GM19238 (cell line): ENCODE data around the gene FAM227A.

Experiments used
- DNase-seq: peaks from one replicate; pipeline ENCODE4 v3.0.0; 2011; ENCODE audit warnings: low spot score; ENCODE audit not compliant: insufficient read length

FAM227A gene

DNA sequence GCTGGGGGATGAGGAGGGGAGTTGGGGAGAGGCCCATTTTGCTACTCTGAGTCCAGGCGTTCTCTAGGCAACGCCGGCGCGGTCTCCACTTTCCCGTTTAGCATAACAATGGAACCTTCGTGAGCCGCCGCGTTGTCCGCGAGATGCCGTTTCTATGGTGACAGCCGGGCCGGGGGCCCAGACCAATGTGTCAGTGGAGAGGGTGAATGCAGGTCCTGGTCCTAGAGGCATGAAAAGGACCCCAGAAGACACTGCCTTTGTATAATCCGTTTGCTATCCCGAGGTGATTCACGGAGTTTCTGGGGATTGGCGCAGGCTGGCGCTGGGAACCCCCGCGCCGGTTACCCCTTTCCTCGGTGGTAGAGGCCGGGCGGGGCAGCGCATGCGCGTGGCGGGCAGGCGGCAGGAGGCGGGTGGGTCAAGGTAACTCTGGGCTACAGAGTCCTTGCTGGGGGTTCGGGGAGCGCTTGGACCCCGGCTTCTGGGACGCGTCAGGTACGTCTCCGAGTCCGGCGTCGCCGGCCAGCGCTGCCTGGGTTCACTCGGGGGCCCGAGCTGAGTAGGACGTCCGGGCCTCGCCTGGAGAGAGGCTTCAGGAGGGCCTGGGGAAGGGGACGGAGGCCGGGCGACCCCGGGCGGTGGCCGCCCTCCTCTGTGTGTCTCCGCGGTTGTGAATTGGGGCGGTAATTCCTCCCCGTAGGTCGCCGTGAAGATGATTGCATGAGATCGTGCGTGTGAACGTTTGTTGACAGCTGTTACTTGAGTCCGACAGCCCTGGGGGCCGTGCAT lies at the start of gene FAM227A, which contains the start of gene CBY1:
FAM227A (minus strand) TSS at position 137 of the 789 bp plus-strand sequence. CDS start 6,224 bp downstream, outside the sequence.
CBY1 (plus strand) TSS at position 383 of the 789 bp plus-strand sequence. CDS start 11,417 bp downstream, outside the sequence.
- peak; percentile 96 for DNase-seq

DNA sequence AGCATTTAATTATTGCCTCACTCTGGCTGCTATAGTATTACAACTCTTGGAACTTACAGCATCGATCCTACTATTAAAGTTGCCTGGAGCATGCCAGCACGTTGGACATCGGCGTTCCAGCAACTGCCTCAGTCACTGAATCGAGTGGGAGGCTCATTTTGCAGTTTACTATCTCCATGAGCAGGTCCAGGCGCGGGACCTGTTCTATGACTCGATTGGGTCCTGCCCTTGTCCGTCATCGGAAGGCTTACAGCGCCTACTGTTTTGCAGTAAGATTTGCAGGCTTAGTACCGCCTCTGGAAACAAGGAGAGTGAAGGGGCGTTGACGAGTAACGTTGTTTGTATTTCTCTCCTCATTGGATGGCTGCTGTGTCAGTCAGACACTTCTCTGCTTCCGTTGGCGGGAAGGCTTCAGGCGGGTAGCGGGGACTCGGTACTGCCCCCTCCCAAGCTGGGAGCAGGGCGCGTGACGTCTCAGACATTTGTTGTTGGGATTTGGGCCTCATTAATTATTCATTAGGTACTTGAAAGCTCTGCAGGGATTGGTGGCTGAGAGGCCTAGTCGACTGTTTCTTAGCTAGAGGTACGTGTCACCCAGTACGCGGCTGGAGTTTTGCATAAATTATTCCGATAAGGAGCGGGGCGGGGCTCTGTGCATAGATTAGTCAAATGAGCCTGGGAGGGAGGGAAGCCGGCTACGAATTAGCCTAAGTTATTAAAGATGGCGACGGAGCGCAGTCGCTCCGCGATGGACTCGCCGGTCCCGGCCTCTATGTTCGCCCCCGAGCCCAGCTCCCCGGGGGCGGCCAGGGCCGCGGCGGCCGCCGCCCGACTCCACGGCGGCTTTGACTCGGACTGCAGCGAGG lies 49.3 kb upstream of the FAM227A start, which contains the start of gene GTPBP1:
GTPBP1 (plus strand) TSS at position 710 of the 866 bp plus-strand sequence; CDS start at position 722, 12 bp downstream.
- DNase-seq = peak; percentile 91

DNA sequence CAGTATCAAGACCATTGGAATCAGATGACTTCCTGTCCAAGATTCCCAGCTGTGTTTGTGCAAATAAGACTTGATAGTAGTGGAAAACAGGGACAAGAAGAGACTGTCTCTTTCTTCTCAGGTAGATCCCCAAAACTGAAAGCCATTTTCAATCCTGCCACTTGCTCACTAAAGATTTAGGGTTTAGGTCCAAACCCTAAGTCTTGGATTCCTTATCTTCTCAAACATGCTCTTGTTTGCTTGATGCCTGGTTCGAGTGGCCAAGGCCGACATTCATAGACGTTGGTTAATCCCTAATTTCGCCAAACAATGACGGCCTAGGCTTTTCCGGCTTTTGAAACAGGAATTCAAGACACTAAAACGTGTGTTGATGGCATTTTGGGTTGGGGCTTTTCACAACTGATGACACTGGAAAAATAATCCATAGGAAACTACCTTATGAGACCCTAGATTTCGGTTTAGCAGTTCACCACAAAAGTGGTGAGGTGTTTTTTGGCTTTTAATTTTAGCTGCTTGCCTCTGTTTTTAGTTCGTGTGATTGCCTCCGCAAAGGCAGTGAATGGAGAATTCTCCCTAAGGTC lies 48.6 kb upstream of the FAM227A start:
- no peak for DNase-seq

DNA sequence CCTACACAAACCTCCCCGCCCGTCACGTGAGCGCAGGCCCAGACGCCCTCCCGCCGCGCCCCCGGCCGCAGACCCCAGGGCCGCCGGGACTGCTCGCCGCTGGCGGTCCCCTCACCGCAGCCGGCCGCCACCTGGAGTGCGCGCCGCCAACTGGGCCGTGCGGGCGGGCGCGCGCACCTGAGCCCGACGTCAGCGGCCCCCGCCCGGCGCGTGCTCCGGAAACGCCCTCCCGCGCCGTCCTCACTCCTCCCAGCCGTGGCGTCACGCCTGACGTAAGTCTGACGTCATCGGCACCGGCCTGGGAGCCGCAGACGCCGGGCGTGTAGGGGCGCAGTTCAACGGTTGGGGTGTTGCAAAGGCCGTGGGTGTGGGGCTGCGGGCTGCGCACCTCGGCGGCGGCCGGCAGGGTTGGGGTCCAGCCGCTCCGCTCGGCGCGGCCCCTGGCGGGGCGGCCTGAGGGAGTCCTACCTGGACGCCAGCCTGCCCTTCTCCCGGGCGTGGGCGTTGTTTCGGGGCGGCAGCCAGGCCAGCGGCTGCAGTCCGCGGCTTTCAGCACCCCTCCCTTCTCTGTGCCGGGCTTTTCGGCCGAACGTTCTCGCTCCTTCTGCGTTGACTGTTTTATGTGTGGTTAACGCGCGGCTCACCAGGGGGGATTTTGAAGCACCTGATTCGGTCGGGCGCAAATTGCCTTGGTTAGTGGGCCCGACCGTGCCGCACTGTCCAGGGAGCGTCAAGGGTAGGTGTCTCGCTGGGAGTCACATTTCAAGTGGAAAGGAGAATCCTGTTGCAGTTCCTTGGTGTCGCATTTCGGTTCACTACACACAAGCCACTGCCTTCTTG lies 44.8 kb upstream of the FAM227A start, which contains the start of gene JOSD1:
JOSD1 (minus strand) TSS at position 155 of the 840 bp plus-strand sequence. CDS start 956 bp downstream, outside the sequence.
- DNase-seq = peak; percentile 87

DNA sequence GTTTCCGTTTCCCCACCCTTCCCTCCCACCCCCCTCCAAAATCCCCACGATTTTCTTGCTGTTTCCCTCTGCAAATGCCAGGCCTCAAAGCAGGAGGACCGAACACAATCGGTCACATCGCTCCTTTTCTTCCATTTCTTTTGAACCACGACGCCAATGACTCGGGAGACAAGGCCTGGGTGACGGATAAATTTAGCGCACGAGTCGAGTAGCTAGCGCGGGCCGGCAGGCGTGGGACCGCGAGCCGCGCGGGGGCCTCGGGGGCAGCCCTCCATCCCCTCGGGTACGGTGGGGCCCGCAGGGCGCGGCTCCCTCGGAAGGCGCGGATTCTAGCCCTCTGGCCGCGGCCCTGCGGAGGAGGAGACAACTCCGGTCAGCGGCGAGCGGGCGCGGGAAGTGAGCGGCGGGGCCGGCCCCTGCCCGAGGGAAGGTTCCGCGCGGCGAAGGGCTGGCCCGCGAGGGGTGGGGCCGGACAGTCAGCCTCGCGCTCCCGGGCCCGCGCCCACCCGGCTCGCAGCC lies 44.1 kb upstream of the FAM227A start:
- peak; percentile 44 for DNase-seq

DNA sequence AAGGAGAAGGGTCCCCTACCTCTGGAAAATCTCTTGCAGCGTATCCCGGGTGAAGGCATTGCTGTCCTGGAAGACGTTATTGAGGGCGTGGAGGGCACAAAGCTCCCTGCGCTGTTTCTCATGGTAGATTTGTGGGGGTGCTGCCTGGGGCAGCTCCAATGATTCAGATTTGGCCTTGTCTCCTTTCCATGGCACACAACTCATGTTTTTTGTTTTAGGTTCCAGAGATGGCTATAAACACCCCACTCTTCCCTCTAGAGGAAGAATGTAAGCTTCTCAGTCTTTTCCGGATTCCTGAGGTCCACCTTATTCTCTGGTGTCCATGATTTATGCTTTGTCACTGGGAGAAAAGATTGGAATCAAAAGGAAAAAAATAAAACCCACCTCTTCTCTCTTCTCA lies 43.6 kb upstream of the FAM227A start:
- no peak for DNase-seq

DNA sequence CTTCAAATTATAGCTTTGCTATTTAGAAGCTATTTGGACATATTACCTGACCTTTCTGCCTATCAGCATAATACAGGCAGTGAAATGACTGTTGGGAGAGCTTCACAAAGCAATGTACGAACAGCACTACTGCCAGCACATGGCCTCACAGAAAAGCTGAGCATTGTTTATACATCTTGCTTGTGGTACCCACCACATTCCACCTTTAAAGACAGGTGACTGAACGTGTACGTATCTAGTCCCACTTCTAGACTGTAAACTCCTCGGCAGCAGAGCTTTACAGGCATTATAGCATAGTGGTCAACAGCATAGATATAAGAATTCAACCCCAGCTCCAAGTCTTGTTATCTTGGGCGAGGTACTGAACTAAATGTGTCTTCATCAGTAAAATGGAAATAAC lies 43.0 kb upstream of the FAM227A start:
- DNase-seq = no peak

DNA sequence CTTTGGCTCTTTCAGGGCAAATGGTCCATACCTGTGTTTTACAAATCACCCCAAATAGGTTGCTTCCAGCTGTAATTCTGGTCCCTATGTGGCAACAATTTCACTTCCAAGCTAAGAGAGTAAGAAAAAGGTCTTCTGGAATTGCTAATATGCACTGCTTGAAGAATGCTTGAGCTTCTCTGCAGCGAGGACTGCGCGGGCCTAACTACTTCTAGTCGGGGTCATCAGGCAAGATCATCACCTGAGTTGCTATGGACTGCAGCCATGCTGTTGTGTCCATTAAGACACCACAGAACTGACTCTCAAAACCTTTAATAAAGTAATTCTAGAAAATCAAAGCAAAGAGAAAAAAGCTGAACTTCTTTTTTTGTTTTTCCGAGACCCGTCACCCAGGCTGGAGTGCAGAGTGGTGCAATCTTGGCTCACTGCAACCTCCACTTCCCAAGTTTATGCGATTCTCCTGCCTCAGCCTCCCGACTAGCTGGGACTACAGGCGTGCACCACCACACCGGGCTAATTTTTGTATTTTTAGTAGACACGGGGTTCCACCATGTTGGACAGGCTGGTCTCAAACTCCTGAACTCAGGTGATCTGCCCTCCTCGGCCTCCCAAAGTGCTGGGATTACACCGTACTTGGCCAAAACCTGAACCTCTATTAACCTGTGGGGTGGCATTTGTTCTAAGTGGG lies 42.4 kb upstream of the FAM227A start:
- no peak for DNase-seq

DNA sequence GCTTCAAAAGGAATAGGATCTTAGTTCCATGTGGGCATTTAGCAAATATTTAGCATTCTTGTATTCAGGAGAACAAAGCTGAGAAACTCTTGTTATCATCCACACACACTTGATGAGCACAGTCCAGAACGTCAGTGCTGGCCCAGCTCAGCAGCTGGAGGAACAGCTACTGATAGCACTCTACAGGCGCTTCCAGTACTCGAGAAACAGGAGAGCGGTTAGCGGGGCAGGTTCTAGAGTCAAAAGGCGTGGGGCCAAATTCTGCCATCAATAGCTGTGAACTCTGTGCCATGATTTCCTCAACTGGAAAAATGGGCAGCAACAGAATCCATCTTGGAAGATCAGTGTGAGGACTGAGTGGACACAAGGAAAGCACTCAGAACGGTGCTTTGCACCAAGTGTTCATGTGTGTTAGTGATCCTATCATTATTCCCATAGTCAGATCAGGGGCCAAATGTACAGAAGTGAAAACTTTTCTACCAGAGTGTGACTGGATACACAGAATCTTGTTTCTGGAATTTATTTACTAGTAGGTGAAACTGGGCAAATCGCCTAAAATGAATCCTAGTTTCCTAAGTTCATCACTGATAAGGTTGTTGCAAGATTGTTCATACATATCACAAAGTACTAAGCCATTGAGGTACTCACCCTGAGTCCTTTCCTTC lies 41.4 kb upstream of the FAM227A start:
- no peak for DNase-seq

DNA sequence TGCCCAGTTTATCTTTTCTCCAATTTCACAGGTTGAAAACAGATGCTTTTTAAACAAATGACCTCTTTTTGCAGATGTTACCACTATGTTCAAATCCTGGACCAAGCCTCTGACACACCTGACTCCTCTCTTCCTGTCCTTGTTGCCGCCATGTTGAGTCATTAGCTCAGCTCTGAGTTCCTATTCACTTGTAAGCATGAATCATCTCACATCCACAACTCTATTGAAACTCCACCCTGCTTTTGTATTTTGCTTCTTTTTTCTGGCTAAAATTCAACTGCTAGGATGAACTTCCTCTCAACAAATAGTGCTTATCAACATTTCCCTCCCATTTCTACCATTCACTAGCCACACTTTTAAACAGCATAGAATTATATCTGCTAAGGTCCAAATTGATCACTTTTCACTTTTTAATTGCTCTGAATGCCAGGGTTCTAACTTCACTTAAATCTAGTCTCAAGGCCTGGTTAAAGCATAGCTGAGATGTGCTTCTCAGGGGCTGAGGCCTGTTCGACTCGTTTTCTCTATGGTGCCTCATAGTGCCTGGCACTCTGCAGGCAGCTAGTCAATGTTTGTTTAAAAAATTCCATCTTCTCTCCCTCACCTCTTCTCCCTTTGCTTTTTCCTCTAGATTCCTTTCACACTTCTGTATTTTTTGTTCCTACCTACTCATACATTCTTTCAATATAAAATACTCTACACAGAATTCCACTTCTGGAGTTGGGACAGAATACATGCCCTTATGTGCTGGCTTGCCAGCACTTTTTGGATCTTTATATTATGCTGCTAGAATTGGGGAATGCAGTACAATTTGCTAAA lies 40.6 kb upstream of the FAM227A start:
- no peak for DNase-seq

DNA sequence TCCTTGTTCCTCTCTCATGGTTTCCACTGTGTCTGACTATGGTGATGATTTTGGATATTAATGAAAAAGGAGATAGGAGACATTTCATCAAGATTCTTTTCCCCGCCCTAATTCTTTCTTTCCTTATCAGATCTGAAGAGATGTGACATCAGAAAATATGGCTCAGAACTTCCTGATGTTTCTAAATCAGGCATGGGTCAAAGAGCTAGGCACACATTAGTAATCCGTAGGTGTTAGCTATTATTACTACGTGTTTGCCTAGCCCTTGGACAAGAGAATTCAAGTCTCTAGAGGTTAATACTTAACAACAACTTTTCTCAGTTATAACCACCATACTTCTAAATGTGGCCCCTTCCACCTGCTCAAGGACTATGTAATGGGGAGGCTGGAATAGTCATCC lies 38.7 kb upstream of the FAM227A start:
- no peak for DNase-seq

DNA sequence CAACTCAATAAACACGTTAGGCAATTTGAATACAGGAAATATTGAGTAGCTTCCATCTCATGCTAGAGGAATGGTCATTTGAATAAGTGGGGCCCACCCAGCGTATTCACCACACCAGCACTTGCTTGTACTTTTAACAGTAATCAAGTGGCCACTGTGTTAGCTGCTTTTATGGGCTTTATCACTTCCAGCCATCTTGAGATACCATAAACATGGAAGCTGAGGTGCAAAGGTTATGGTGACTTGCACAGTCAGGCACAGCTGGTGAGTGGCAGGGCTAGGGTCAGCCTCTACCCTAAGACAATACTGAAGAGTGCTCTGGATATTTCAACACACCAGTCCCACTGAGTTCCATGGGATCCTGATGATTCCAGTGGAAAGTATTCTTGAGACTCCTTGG lies 37.9 kb upstream of the FAM227A start:
- DNase-seq = no peak

DNA sequence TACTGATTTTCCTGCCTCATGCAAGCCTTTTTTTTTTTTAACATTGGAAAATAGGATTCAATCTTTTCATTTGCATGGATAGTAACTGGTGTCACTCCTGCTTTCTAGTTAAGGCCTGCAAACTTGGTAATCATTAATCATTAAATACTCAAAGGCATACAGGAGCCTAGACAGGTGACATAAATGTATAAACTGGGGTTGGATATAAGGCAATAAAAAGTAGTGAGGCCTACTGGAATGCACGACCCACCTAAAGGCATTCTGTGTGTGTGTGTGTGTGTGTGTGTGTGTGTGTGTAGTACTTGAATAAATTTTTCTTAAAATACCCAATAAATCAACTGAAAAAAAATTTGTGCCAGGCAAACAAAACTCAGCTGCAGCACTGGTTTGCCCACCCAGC lies 33.5 kb upstream of the FAM227A start:
- DNase-seq = no peak

DNA sequence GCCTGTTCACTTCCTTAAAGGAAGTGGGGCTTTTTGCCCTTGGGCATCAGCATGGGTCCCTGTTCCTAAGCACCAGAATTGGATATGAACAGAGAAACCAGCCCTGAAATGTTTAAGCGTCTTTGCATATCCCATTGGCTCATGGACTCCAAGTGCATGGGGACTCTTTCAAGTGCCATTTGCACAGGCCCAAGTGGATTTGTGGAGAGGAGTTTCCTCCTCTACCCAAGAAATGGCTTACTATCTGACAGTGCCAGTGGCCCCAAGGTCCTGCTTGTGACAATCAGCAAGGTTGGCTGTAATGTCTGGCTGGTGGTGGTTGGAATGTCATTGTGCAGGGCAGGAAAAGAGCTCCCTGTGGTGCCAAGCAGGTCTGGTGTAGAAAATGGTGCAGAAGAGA lies 29.6 kb upstream of the FAM227A start:
- DNase-seq = no peak

DNA sequence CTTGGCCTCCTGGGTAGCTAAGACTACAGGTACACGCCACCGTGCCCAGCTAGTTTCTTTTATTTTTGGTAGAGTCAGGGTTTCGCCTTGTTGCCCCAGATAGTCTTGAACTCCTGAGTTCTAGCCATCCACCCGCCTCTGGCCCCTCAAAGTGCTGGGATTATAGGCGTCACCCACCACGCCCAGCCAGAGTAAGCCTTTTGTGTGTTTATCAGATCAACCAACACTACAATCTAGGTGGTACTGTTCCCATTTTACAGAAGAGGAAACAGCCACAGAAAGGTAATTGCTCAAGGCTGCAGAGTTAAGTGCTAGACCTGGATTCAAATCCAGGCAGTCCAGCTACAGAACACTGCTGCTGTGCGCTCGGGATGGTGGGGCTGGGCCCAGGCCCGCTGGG lies 28.7 kb upstream of the FAM227A start:
- DNase-seq = no peak

DNA sequence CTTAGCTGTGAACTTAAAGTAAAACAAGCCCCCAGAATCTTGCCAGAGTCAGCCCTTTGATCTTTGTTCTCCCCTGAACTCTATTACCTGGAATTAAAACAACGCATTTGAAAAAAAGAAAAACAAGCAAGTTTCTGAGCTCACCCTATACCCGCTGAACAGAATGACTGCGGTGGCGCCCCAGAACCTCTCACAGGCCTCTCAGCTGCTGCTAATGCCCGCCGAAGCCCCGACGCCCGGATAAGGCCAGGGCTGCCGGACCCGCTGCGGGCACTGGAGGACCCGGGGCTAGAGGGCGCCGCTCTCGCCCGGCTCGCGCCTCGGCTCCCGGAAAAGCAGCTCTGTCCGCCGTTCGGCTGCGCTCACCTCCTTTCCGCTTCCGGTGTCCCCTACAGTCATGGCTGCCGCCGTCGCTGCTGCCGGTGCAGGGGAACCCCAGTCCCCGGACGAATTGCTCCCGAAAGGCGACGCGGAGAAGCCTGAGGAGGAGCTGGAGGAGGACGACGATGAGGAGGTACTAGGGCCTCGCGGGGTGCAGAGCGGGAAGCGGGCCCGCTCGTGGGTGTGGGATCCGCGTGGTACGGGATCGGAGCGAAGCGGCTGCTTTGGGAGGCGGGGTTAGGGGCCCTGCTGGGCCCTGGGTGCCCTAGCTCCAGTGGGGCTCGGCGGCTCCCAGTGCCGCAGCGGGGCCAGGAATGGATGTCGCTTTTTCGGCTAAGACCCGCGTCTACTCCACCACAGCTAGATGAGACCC lies 25.6 kb upstream of the FAM227A start, which contains the start of gene TOMM22:
TOMM22 (plus strand) TSS at position 376 of the 754 bp plus-strand sequence; CDS start at position 398, 22 bp downstream.
- DNase-seq = peak; percentile 99

DNA sequence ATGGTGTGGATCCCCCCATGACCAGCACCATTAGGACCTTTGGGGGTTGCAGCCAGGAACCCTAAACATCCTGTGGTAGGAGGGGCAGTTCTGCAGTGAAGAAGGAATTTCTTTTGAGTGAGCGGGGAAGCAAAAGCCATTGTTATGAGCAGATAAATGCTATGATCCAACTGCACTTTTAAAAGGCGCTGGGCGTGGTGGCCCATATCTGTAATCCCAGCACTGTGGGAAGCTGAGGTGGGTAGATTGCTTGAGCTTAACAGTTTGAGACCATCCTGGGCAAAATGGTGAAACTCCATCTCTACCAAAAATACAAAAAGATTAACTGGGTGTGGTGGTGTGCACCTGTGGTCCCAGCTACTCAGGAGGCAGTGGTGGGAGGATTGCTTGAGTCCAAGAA lies 19.6 kb upstream of the FAM227A start:
- DNase-seq = no peak

DNA sequence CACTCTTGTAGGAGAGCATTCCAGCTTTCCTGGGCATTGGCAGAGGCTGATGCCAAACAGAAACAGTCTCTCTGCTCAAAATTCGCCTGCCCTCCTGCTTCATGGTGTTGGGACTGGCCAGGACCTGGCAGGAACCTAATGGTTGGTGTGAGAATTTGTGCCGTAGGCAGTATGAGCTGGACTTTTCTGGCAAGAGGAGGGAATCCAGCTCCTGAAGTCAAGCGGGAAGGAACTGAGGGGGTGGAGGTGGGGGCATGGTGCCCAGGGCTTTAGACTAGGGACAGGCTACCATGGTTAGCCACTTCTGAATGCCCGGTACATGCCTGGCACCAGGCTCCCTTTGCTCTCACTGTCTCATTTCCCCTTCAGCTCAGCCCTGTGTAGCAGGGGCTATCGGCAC lies 18.7 kb upstream of the FAM227A start:
- DNase-seq = no peak
